Measurements from ENCODE around the gene GTF2F2.

GRCh38 chr13:45298206-45298505, 177.8 kb downstream of the GTF2F2 start:
- no peak for TF ChIP-seq CTCF (IDR thresholded peaks at IDR 0.05)
- TF ChIP-seq EP300 (IDR thresholded peaks at IDR 0.05) = no peak
- TF ChIP-seq POLR2A (IDR thresholded peaks at IDR 0.05) = no peak
- TF ChIP-seq POLR2AphosphoS5 (IDR thresholded peaks at IDR 0.05) = no peak

All from upper lobe of left lung (tissue), 4 donors.